Heart left ventricle (tissue), 13 donors: ENCODE data around the gene ORM2.

ENCODE experiments used
- CTCF ChIP-seq, 12 donors: fragments of 200-600 bp; sonication (generic) in 4 of 12; IDR thresholded peaks; one replicate each; pipeline versions ENCODE4 v1.5.0 to v1.8.0; 2018 to 2022; ENCODE audit warnings: antibody characterized with exemption in 12 of 12, mild to moderate bottlenecking in 5 of 12
- POLR2A ChIP-seq, 2 donors: fragments of 450-650 bp; IDR thresholded peaks; one replicate each; pipeline ENCODE4 v1.6.1; 2017; ENCODE audit warnings: antibody characterized with exemption in 2 of 2, mild to moderate bottlenecking in 2 of 2, moderate library complexity in 2 of 2
- donor health status: ischemic (EF 13 %, LVEDD 7.1; RV severe dilation, severe dysfunction).
- donor health status: DM: no; HTN: yes; CAD: no.
- donor health status: DM: no; HTN: no; CAD: no.
- donor health status: ischemic (EF 25% LVEDD 6.9; RV normal size, moderate dysfunction).
- donor health status: ischemic (EF 25% LVEDD 5.7; RV mildly dilated, moderate dysfunction).
- donor health status: ischemic (EF 35%, LVEDD 5.7; RV mildly dilated, moderate dysfunction).
- donor health status: nonischemic (EF 11% LVEDD 7.7; RV severe dilation, severe dysfunction).
- donor health status: DM: yes; HTN: yes; CAD: no.
- donor health status: PGD.
- donor health status: ischemic (EF 29% LVEDD 5.4; RV normal size, mild dysfunction).
- donor health status: nonischemic (EF 23%, LVEDD 6.1; RV moderate dilation, normal function).

GRCh38 chr9:114282926-114283325 is 46.7 kb upstream of the ORM2 start:
- TF ChIP-seq CTCF (IDR thresholded peaks at IDR 0.05) (no peak), POLR2A (IDR thresholded peaks at IDR 0.05) (no peak)
